ENCODE measurements around the gene ZDHHC18.
"Not testable (repeated sequence)": the region's sequence is repeated elsewhere in the genome, so short reads cannot be mapped to it uniquely, and the experiment has no call there.

The ZDHHC18 gene

GRCh38 chr1:26827106-26827604 is 667 bp downstream of the ZDHHC18 start:
- Histone ChIP-seq H3K27ac (ENCODE audit: low read depth, low read length) (peak overlapping the region; percentile 35), H3K9ac (ENCODE audit: low read length) (peak overlapping the region; percentile 33), H3K4me3 (ENCODE audit: low read depth in 1 of 2, low read length in 2 of 2) (peak overlapping the region; percentile 75 to 85), H3K27me3 (ENCODE audit: control insufficient read depth in 1 of 2, insufficient read depth in 2 of 2, low read length in 2 of 2) (no peaks in the 10 kb centered on the region), H3K4me1 (ENCODE audit: insufficient read depth, low read length) (peaks cover 15% of the 10 kb centered on the region), H3K36me3 (ENCODE audit: insufficient read depth, low read length) (peaks cover 12% of the 10 kb centered on the region), H3K9me3 (ENCODE audit: low read length) (no peaks in the 10 kb centered on the region)

GRCh38 chr1:26827663-26828062 is 1.2 kb downstream of the ZDHHC18 start:
- Histone ChIP-seq H3K4me1 (ENCODE audit: insufficient read depth, low read length) (peaks cover 15% of the 10 kb centered on the region), H3K9me3 (ENCODE audit: low read length) (no peaks in the 10 kb centered on the region), H3K9ac (ENCODE audit: low read length) (peak overlapping the region; percentile 33), H3K36me3 (ENCODE audit: insufficient read depth, low read length) (peaks cover 17% of the 10 kb centered on the region), H3K4me3 (ENCODE audit: low read depth in 1 of 2, low read length in 2 of 2) (peak overlapping the region; percentile 75 to 85), H3K27ac (ENCODE audit: low read depth, low read length) (peak overlapping the region; percentile 35), H3K27me3 (ENCODE audit: control insufficient read depth in 1 of 2, insufficient read depth in 2 of 2, low read length in 2 of 2) (no peaks in the 10 kb centered on the region)

GRCh38 chr1:26828411-26828991 is 2.0 kb downstream of the ZDHHC18 start:
- Histone ChIP-seq H3K4me3 (ENCODE audit: low read depth in 1 of 2, low read length in 2 of 2) (peak overlapping the region in 1 of 2 donors; percentile 18), H3K9ac (ENCODE audit: low read length) (no peak overlapping the region), H3K27ac (ENCODE audit: low read depth, low read length) (peak overlapping the region; percentile 44), H3K27me3 (ENCODE audit: control insufficient read depth in 1 of 2, insufficient read depth in 2 of 2, low read length in 2 of 2) (no peaks in the 10 kb centered on the region), H3K9me3 (ENCODE audit: low read length) (no peaks in the 10 kb centered on the region), H3K36me3 (ENCODE audit: insufficient read depth, low read length) (peaks cover 24% of the 10 kb centered on the region), H3K4me1 (ENCODE audit: insufficient read depth, low read length) (peaks cover 15% of the 10 kb centered on the region)

GRCh38 chr1:26829184-26829911 is 2.9 kb downstream of the ZDHHC18 start:
- H3K9me3 ChIP-seq (ENCODE audit: low read length), result no peaks in the 10 kb centered on the region
- H3K4me1 ChIP-seq (ENCODE audit: insufficient read depth, low read length), result peaks cover 15% of the 10 kb centered on the region
- no peak overlapping the region for H3K9ac ChIP-seq (ENCODE audit: low read length)
- H3K27me3 ChIP-seq (ENCODE audit: control insufficient read depth in 1 of 2, insufficient read depth in 2 of 2, low read length in 2 of 2), result no peaks in the 10 kb centered on the region
- no peak overlapping the region for H3K27ac ChIP-seq (ENCODE audit: low read depth, low read length)
- H3K4me3 ChIP-seq (ENCODE audit: low read depth in 1 of 2, low read length in 2 of 2), result no peak overlapping the region
- H3K36me3 ChIP-seq (ENCODE audit: insufficient read depth, low read length), result peaks cover 32% of the 10 kb centered on the region

- Histone ChIP-seq H3K27me3 (ENCODE audit: control insufficient read depth in 1 of 2, insufficient read depth in 2 of 2, low read length in 2 of 2) (no peaks in the 10 kb centered on the region), H3K27ac (ENCODE audit: low read depth, low read length) (no peak overlapping the region), H3K9ac (ENCODE audit: low read length) (no peak overlapping the region), H3K4me1 (ENCODE audit: insufficient read depth, low read length) (peaks cover 15% of the 10 kb centered on the region), H3K9me3 (ENCODE audit: low read length) (no peaks in the 10 kb centered on the region), H3K4me3 (ENCODE audit: low read depth in 1 of 2, low read length in 2 of 2) (no peak overlapping the region), H3K36me3 (ENCODE audit: insufficient read depth, low read length) (peaks cover 44% of the 10 kb centered on the region)
Measured at GRCh38 chr1:26831059-26831458, 4.6 kb downstream of the ZDHHC18 start.

GRCh38 chr1:26831546-26832248 is 5.2 kb downstream of the ZDHHC18 start:
- no peak overlapping the region for H3K27ac ChIP-seq (ENCODE audit: low read depth, low read length)
- H3K4me3 ChIP-seq (ENCODE audit: low read depth in 1 of 2, low read length in 2 of 2), result no peak overlapping the region
- H3K9ac ChIP-seq (ENCODE audit: low read length), result no peak overlapping the region
- no peaks in the 10 kb centered on the region for H3K27me3 ChIP-seq (ENCODE audit: control insufficient read depth in 1 of 2, insufficient read depth in 2 of 2, low read length in 2 of 2)
- H3K9me3 ChIP-seq (ENCODE audit: low read length), result no peaks in the 10 kb centered on the region
- peaks cover 47% of the 10 kb centered on the region for H3K36me3 ChIP-seq (ENCODE audit: insufficient read depth, low read length)
- H3K4me1 ChIP-seq (ENCODE audit: insufficient read depth, low read length), result peaks cover 15% of the 10 kb centered on the region

GRCh38 chr1:26832249-26832960 is 5.9 kb downstream of the ZDHHC18 start:
- H3K27ac ChIP-seq (ENCODE audit: low read depth, low read length), result no peak overlapping the region
- peaks cover 47% of the 10 kb centered on the region for H3K36me3 ChIP-seq (ENCODE audit: insufficient read depth, low read length)
- H3K4me1 ChIP-seq (ENCODE audit: insufficient read depth, low read length), result peaks cover 15% of the 10 kb centered on the region
- H3K9me3 ChIP-seq (ENCODE audit: low read length), result no peaks in the 10 kb centered on the region
- H3K9ac ChIP-seq (ENCODE audit: low read length), result no peak overlapping the region
- no peak overlapping the region for H3K4me3 ChIP-seq (ENCODE audit: low read depth in 1 of 2, low read length in 2 of 2)
- H3K27me3 ChIP-seq (ENCODE audit: control insufficient read depth in 1 of 2, insufficient read depth in 2 of 2, low read length in 2 of 2), result no peaks in the 10 kb centered on the region

- Histone ChIP-seq H3K4me1 (ENCODE audit: insufficient read depth, low read length) (peaks cover 9% of the 10 kb centered on the region), H3K27ac (ENCODE audit: low read depth, low read length) (no peak overlapping the region), H3K4me3 (ENCODE audit: low read depth in 1 of 2, low read length in 2 of 2) (no peak overlapping the region), H3K9me3 (ENCODE audit: low read length) (no peaks in the 10 kb centered on the region), H3K27me3 (ENCODE audit: control insufficient read depth in 1 of 2, insufficient read depth in 2 of 2, low read length in 2 of 2) (no peaks in the 10 kb centered on the region), H3K36me3 (ENCODE audit: insufficient read depth, low read length) (peaks cover 54% of the 10 kb centered on the region), H3K9ac (ENCODE audit: low read length) (no peak overlapping the region)
Measured at GRCh38 chr1:26833432-26834405, 7.2 kb downstream of the ZDHHC18 start.

GRCh38 chr1:26837665-26838064 is 11.2 kb downstream of the ZDHHC18 start:
- H3K27ac ChIP-seq (ENCODE audit: low read depth, low read length); H3K27me3 ChIP-seq (ENCODE audit: control insufficient read depth in 1 of 2, insufficient read depth in 2 of 2, low read length in 2 of 2); H3K9ac ChIP-seq (ENCODE audit: low read length); H3K9me3 ChIP-seq (ENCODE audit: low read length); H3K4me1 ChIP-seq (ENCODE audit: insufficient read depth, low read length); H3K4me3 ChIP-seq (ENCODE audit: low read depth in 1 of 2, low read length in 2 of 2): not testable (repeated sequence)
- peaks cover 48% of the 10 kb centered on the region for H3K36me3 ChIP-seq (ENCODE audit: insufficient read depth, low read length)

- Histone ChIP-seq H3K4me1 (ENCODE audit: insufficient read depth, low read length) (no peaks in the 10 kb centered on the region), H3K27me3 (ENCODE audit: control insufficient read depth in 1 of 2, insufficient read depth in 2 of 2, low read length in 2 of 2) (no peaks in the 10 kb centered on the region), H3K36me3 (ENCODE audit: insufficient read depth, low read length) (peaks cover 42% of the 10 kb centered on the region), H3K9me3 (ENCODE audit: low read length) (no peaks in the 10 kb centered on the region), H3K27ac (ENCODE audit: low read depth, low read length) (no peak overlapping the region), H3K9ac (ENCODE audit: low read length) (no peak overlapping the region), H3K4me3 (ENCODE audit: low read depth in 1 of 2, low read length in 2 of 2) (no peak overlapping the region)
Measured at GRCh38 chr1:26838474-26839338, 12.2 kb downstream of the ZDHHC18 start.

Measured in muscle layer of colon (tissue), 2 donors.